Measurements from ENCODE around the gene PLIN1. TPM values are rescaled to one million over a fixed set of nuclear protein-coding genes. Genes with fewer than 3 reads are reported as not detected.

Gene PLIN1
- total RNA-seq, 1 donor = 0.27 TPM

GRCh38 chr15:89640245-89640644 lies 38.9 kb downstream of the PLIN1 start:
- no peak for TF ChIP-seq CTCF (IDR thresholded peaks at IDR 0.05; ENCODE audit: insufficient read depth, low read length)
- no peak for DNase-seq (ENCODE audit: low read depth)
- H3K4me3 ChIP-seq (ENCODE audit: low read depth, low read length) = no peak overlapping the region

GRCh38 chr15:89633585-89633984 lies 45.6 kb downstream of the PLIN1 start:
- TF ChIP-seq CTCF (IDR thresholded peaks at IDR 0.05; ENCODE audit: insufficient read depth, low read length) = no peak
- H3K4me3 ChIP-seq (ENCODE audit: low read depth, low read length) = no peak overlapping the region
- no peak for DNase-seq (ENCODE audit: low read depth)

- DNase-seq (ENCODE audit: low read depth) = no peak
- no peak for TF ChIP-seq CTCF (IDR thresholded peaks at IDR 0.05; ENCODE audit: insufficient read depth, low read length)
- H3K4me3 ChIP-seq (ENCODE audit: low read depth, low read length) = no peak overlapping the region
Observed at GRCh38 chr15:89632563-89633430, 46.4 kb downstream of the PLIN1 start.

- DNase-seq (ENCODE audit: low read depth) = no peak
- no peak overlapping the region for H3K4me3 ChIP-seq (ENCODE audit: low read depth, low read length)
- TF ChIP-seq CTCF (IDR thresholded peaks at IDR 0.05; ENCODE audit: insufficient read depth, low read length) = no peak
Observed at GRCh38 chr15:89631902-89632264, 47.3 kb downstream of the PLIN1 start.

- no peak for TF ChIP-seq CTCF (IDR thresholded peaks at IDR 0.05; ENCODE audit: insufficient read depth, low read length)
- no peak for DNase-seq (ENCODE audit: low read depth)
- H3K4me3 ChIP-seq (ENCODE audit: low read depth, low read length) = no peak overlapping the region
Observed at GRCh38 chr15:89630974-89631901, 47.9 kb downstream of the PLIN1 start.

GRCh38 chr15:89630260-89630659 lies 48.9 kb downstream of the PLIN1 start:
- no peak for TF ChIP-seq CTCF (IDR thresholded peaks at IDR 0.05; ENCODE audit: insufficient read depth, low read length)

More at GRCh38 chr15:89630260-89630659, 48.9 kb downstream of the PLIN1 start:
- no peak overlapping the region for H3K4me3 ChIP-seq (ENCODE audit: low read depth, low read length)
- no peak for DNase-seq (ENCODE audit: low read depth)

Measured in fibroblast of the aortic adventitia (primary cell).